ENCODE data around the gene SEMA6A. TPM values are rescaled to one million over a fixed set of nuclear protein-coding genes. Genes with fewer than 3 reads are reported as not detected.

SEMA6A gene
- polyA plus RNA-seq, 1 donor (not counting 4 experiments of a cell fraction or from before 2014, with no cell fraction given) = 0.68 TPM

DNA sequence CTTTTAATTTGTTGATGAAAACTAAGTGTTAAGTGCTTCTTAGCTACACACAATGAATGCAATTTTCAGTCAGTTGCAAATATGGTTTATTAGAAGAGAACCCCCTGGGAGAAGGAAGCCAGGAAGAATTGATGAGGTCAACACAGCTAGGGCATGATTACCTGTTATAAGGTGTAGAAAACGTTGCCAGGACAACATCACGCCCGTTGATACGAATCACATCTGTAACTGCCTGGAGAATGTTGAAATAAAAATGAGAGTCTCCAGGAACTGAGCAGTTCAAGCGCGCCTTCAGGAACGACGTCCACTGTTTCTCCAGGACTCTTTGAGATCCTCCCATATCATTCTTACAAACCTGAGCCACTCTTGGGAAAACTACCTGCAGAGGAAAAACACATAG is 88.0 kb downstream of the SEMA6A start:
- H2AFZ ChIP-seq (ENCODE audit: control insufficient read depth, low read length) = no peak overlapping the region
- H3K9me3 ChIP-seq (ENCODE audit: control insufficient read depth, low read depth, low read length) = no peaks in the 10 kb centered on the region
- no peak overlapping the region for H3K4me3 ChIP-seq (ENCODE audit: control insufficient read depth in 2 of 3, extremely low read depth in 1 of 3, insufficient read depth in 2 of 3, low read depth in 1 of 3, low read length in 3 of 3)
- DNase-seq (ENCODE audit: low read depth, low spot score) (no peak), FAIRE-seq (no peak)
- no peak overlapping the region for H3K27ac ChIP-seq (ENCODE audit: control insufficient read depth, insufficient read depth, low read length)
- no peaks in the 10 kb centered on the region for H3K27me3 ChIP-seq (ENCODE audit: control insufficient read depth, extremely low read depth, insufficient read depth, low read length)
- TF ChIP-seq EZH2 (IDR thresholded peaks at IDR 0.05; ENCODE audit: low read length) = no peak
- TF ChIP-seq, protein P1, sequence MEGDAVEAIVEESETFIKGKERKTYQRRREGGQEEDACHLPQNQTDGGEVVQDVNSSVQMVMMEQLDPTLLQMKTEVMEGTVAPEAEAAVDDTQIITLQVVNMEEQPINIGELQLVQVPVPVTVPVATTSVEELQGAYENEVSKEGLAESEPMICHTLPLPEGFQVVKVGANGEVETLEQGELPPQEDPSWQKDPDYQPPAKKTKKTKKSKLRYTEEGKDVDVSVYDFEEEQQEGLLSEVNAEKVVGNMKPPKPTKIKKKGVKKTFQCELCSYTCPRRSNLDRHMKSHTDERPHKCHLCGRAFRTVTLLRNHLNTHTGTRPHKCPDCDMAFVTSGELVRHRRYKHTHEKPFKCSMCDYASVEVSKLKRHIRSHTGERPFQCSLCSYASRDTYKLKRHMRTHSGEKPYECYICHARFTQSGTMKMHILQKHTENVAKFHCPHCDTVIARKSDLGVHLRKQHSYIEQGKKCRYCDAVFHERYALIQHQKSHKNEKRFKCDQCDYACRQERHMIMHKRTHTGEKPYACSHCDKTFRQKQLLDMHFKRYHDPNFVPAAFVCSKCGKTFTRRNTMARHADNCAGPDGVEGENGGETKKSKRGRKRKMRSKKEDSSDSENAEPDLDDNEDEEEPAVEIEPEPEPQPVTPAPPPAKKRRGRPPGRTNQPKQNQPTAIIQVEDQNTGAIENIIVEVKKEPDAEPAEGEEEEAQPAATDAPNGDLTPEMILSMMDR (optimal IDR thresholded peaks at IDR 0.05 in 1 of 3, IDR thresholded peaks at IDR 0.05 in 1 of 3, conservative IDR thresholded peaks at IDR 0.05 in 1 of 3; ENCODE audit: extremely low read depth in 1 of 3, insufficient read depth in 2 of 3, low read length in 3 of 3) = no peak
- no peak overlapping the region for H3K4me2 ChIP-seq (ENCODE audit: control insufficient read depth, extremely low read depth, insufficient read depth, low read depth, low read length)
- H3K9ac ChIP-seq (ENCODE audit: control insufficient read depth, extremely low read depth, insufficient read depth, low read length) = no peak overlapping the region
- no peaks in the 10 kb centered on the region for H4K20me1 ChIP-seq (ENCODE audit: control insufficient read depth, extremely low read depth, insufficient read depth, low read length)
- peaks cover 15% of the 10 kb centered on the region for H3K4me1 ChIP-seq (ENCODE audit: control insufficient read depth, extremely low read depth, insufficient read depth, low read length)
- no peaks in the 10 kb centered on the region for H3K36me3 ChIP-seq (ENCODE audit: control insufficient read depth in 2 of 2, extremely low read depth in 1 of 2, insufficient read depth in 2 of 2, low read length in 2 of 2)
- H3K79me2 ChIP-seq (ENCODE audit: control insufficient read depth, insufficient read depth, low read length) = no peaks in the 10 kb centered on the region
- no peaks in the 10 kb centered on the region for H3K9me1 ChIP-seq (ENCODE audit: control insufficient read depth, extremely low read depth, insufficient read depth, low read length)
- dilution Hi-C loops (cut with MboI; ENCODE audit: extremely low pct_ligation_motif_present, low sequenced_read_pairs) = no loop called here

DNA sequence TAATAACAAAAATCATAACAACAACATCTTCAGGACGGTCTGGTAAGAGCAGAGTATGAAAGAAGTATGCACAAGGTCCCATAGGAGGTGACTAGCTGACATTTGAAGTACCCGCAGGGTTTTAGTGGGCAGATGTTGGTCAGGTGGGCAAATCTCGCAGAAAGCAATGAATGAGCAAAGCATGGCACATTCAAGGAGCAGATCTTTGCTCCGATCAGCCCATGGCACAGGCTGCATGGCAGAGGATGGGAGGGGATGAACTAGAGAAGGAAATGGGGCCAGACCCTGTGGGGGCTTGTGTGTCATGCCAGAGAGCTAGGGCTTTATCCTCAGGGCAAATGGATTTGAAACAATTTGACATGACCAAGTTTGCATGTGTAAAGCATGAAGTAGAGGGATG is 90.0 kb downstream of the SEMA6A start:
- TF ChIP-seq, protein P1 (optimal IDR thresholded peaks at IDR 0.05 in 1 of 3, IDR thresholded peaks at IDR 0.05 in 1 of 3, conservative IDR thresholded peaks at IDR 0.05 in 1 of 3; ENCODE audit: extremely low read depth in 1 of 3, insufficient read depth in 2 of 3, low read length in 3 of 3) = no peak
- TF ChIP-seq EZH2 (IDR thresholded peaks at IDR 0.05; ENCODE audit: low read length) = no peak
- Histone ChIP-seq H4K20me1 (ENCODE audit: control insufficient read depth, extremely low read depth, insufficient read depth, low read length) (no peaks in the 10 kb centered on the region), H3K36me3 (ENCODE audit: control insufficient read depth in 2 of 2, extremely low read depth in 1 of 2, insufficient read depth in 2 of 2, low read length in 2 of 2) (no peaks in the 10 kb centered on the region), H3K4me1 (ENCODE audit: control insufficient read depth, extremely low read depth, insufficient read depth, low read length) (peaks cover 9% of the 10 kb centered on the region), H3K9me1 (ENCODE audit: control insufficient read depth, extremely low read depth, insufficient read depth, low read length) (no peaks in the 10 kb centered on the region), H3K4me2 (ENCODE audit: control insufficient read depth, extremely low read depth, insufficient read depth, low read depth, low read length) (no peak overlapping the region), H3K79me2 (ENCODE audit: control insufficient read depth, insufficient read depth, low read length) (no peaks in the 10 kb centered on the region), H3K27ac (ENCODE audit: control insufficient read depth, insufficient read depth, low read length) (no peak overlapping the region), H3K4me3 (ENCODE audit: control insufficient read depth in 2 of 3, extremely low read depth in 1 of 3, insufficient read depth in 2 of 3, low read depth in 1 of 3, low read length in 3 of 3) (no peak overlapping the region), H3K9me3 (ENCODE audit: control insufficient read depth, low read depth, low read length) (no peaks in the 10 kb centered on the region), H2AFZ (ENCODE audit: control insufficient read depth, low read length) (no peak overlapping the region), H3K27me3 (ENCODE audit: control insufficient read depth, extremely low read depth, insufficient read depth, low read length) (no peaks in the 10 kb centered on the region), H3K9ac (ENCODE audit: control insufficient read depth, extremely low read depth, insufficient read depth, low read length) (no peak overlapping the region)
- FAIRE-seq = no peak
- no peak for DNase-seq (ENCODE audit: low read depth, low spot score)
- dilution Hi-C loops (cut with MboI; ENCODE audit: extremely low pct_ligation_motif_present, low sequenced_read_pairs) = no loop called here
